IPS-15b (cell line): ENCODE measurements around the gene GREB1L.

ENCODE experiments used
- H3K27me3 ChIP-seq: one replicate; pipeline ENCODE4 v1.6.1; 2013; ENCODE audit warnings: low read length; ENCODE audit not compliant: control insufficient read depth, insufficient read depth
- H3K36me3 ChIP-seq: one replicate; pipeline ENCODE4 v1.6.1; 2013; ENCODE audit warnings: low read length; ENCODE audit not compliant: control insufficient read depth, insufficient read depth
- H3K4me1 ChIP-seq: one replicate; pipeline ENCODE4 v1.6.1; 2013; ENCODE audit warnings: mild to moderate bottlenecking, low read length; ENCODE audit not compliant: control insufficient read depth, insufficient read depth
- H3K4me3 ChIP-seq: one replicate; pipeline ENCODE4 v1.5.1; 2013; ENCODE audit warnings: low read depth, low read length
- H3K9ac ChIP-seq: one replicate; pipeline ENCODE4 v1.6.1; 2013; ENCODE audit warnings: low read depth, mild to moderate bottlenecking, low read length
- H3K9me3 ChIP-seq: one replicate; pipeline ENCODE4 v1.6.1; 2013; ENCODE audit warnings: mild to moderate bottlenecking, low read length; ENCODE audit not compliant: control insufficient read depth, insufficient read depth

Gene GREB1L

DNA sequence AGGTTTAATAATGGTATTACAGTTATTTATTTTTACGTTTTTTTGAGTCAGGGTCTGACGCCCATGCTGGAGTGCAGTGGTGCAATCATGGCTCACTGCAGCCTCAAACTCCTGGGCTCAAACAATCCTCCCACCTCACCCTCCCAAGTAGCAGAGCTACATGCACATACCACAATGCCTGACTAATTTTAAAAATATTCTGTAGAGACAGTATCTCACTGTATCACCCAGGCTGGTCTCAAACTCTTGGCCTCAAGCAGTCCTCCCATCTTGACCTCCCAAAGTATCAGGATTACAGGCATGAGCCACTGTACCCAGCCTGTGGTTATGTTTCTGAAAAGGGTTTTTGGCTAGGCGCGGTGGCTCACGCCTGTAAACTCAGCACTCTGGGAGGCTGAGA, 237.7 kb downstream of the GREB1L start:
- Histone ChIP-seq H3K27me3 (no peaks in the 10 kb centered on the region), H3K4me3 (no peak overlapping the region), H3K9ac (no peak overlapping the region), H3K9me3 (no peaks in the 10 kb centered on the region), H3K4me1 (peaks cover 1% of the 10 kb centered on the region), H3K36me3 (no peaks in the 10 kb centered on the region)

DNA sequence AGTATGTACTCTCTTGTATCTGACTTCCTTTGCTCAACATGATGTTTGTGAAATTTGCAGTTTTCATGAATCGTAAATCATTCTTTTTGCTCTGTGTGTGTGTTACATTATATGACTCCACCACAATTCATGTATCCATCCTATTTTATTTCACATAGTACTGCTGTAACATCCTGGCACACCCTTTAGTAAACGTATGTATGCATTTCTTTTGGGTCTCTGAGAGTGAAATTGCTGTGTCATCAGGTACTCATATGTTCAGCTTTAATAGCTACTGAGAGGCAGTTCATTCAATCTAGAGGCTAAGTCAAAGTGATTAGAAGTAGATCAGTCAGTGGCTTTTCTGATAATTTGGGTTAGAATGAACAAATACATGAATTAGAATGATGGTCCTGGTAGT, 239.7 kb downstream of the GREB1L start:
- Histone ChIP-seq H3K4me3 (no peak overlapping the region), H3K9ac (no peak overlapping the region), H3K27me3 (no peaks in the 10 kb centered on the region), H3K9me3 (no peaks in the 10 kb centered on the region), H3K36me3 (no peaks in the 10 kb centered on the region), H3K4me1 (peaks cover 4% of the 10 kb centered on the region)

DNA sequence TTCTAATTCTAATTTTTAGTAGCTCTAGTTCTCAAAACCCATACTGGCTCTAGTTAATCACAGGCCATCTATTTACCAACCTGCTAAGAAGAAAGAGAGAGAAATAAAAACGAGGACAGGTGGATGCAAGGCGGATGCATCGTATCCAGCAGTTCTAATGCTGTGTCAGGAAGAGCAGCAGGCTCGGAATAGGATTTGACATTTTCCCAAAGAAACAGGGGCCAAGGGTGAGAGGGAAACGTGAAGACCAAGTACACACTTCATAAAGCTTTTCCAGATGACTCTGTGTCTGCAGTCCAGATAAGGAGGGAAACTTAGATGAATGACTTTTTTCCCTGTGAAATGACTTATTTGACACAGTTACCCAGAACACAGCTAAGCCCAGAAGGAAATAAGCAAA, 241.0 kb downstream of the GREB1L start:
- Histone ChIP-seq H3K36me3 (no peaks in the 10 kb centered on the region), H3K9me3 (no peaks in the 10 kb centered on the region), H3K9ac (no peak overlapping the region), H3K4me3 (no peak overlapping the region), H3K4me1 (peaks cover 4% of the 10 kb centered on the region), H3K27me3 (no peaks in the 10 kb centered on the region)

DNA sequence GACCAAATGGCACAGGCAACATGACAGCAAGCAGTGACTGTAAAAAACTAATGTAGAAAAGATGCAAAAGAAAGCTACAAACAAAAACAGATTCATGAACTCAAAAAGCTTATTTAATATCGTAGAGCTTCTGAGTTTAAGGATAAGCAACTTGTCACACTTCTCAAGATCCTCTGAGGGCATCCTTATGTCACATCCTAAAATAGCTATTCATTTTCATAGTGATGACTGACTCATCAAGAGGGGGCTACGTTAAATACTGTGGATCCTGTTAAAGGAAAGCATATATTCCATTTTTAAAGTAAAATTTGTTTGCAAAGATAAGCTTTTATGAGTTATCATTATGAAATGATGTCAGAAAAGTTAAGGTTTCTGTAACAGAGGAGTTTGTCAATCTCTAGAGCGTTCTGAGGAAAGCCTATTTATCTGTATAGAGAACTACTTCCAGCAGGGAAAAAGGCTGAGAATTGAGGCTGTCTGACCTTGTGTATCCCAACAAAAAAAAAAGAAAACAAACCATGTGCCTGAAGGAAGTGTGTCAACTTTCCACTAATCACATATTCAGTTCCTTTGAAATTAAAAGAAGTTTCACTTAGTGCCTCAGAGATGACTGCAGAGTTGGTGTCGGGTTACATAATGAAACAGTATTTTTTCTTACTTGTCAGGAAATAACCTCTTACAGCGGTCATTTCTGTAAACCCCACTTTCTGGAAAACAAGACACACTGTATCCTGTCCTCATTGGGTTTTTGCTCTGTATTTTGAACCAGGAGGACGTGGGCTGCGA, 243.0 kb downstream of the GREB1L start:
- Histone ChIP-seq H3K27me3 (no peaks in the 10 kb centered on the region), H3K4me3 (no peak overlapping the region), H3K9ac (no peak overlapping the region), H3K36me3 (no peaks in the 10 kb centered on the region), H3K4me1 (peaks cover 4% of the 10 kb centered on the region), H3K9me3 (no peaks in the 10 kb centered on the region)

DNA sequence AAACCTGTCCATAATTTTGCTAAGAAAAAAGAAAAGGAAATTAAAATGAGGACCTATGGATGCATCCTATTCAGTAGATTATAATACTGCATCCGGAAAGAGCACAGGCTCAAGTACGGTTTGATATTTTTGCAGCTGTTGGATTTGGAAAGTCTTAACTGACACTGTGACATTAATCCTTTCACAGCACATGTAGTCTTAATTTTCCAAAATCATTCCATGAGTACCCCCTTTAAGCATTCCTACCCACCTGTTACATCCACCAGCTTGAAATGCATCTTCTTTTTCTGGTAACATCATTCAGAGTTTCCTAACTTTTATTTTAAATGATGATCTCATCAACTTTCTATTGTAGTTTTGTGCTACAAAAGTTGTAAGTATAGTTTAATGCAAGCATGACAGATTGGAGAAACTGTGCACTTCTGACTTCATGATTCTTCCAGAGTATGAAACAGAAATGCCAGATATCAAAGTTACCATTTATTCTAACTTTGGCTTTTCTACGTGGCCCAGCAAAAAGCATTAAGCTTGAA, 244.9 kb downstream of the GREB1L start:
- peaks cover 4% of the 10 kb centered on the region for H3K4me1 ChIP-seq
- no peak overlapping the region for H3K4me3 ChIP-seq
- no peaks in the 10 kb centered on the region for H3K36me3 ChIP-seq
- no peak overlapping the region for H3K9ac ChIP-seq
- no peaks in the 10 kb centered on the region for H3K27me3 ChIP-seq
- no peaks in the 10 kb centered on the region for H3K9me3 ChIP-seq

DNA sequence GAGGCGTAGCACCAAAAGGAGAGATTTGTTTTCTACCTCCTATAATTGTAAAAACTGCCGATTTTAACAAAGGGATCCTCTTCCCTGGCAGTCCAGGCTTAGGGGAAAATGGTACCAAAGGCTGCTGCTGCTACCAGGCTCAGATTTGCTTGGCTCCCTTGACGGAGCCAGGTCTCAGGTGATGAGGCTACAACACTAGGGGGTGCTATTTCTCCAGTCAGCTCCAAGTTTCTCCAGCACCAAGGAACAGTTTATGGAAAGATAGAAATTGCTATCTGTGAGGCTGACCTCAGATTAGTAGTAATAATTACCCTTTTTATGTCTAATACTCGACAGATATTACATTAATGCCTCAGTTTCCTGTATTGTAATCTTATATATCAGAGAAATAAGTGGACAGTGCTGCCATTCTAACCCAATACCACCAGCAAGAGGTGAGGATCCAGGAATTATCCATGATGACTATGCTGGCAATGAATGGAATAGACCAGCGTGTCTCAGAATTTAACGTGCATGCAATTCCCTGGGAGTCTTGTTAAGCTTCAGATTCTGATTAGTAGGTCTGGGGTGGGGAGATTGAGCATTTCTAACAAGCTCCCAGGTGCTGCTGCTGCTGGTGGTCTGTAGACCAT, 247.2 kb downstream of the GREB1L start:
- H3K4me3 ChIP-seq, result no peak overlapping the region
- no peaks in the 10 kb centered on the region for H3K27me3 ChIP-seq
- H3K36me3 ChIP-seq, result no peaks in the 10 kb centered on the region
- H3K4me1 ChIP-seq, result peaks cover 4% of the 10 kb centered on the region
- H3K9me3 ChIP-seq, result no peaks in the 10 kb centered on the region
- H3K9ac ChIP-seq, result no peak overlapping the region

DNA sequence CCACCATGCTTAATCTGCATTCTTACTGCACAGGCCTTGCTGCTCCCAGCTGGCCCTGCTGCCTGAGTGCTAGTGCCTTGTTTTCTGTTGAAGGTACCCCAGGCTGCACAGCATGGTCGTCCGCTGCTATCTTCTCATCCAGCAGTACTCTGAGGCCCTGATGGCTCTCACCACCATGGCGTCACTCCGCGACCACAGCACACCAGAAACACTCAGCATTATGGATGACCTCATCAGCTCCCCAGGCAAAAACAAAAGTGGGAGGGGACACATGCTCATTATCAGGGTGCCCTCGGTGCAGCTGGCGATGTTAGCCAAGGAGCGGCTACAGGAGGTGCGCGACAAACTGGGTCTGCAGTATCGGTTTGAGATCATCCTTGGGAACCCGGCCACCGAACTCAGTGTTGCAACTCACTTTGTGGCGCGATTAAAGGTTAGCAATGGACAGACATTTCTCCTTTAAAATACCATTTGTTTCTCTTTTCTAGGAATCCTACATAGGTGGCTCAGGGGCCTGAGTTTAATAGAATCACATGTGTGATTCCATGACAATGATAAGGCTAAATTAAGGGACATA, 248.0 kb downstream of the GREB1L start:
- Histone ChIP-seq H3K9ac (no peak overlapping the region), H3K4me3 (no peak overlapping the region), H3K9me3 (no peaks in the 10 kb centered on the region), H3K36me3 (no peaks in the 10 kb centered on the region), H3K27me3 (no peaks in the 10 kb centered on the region), H3K4me1 (no peaks in the 10 kb centered on the region)

DNA sequence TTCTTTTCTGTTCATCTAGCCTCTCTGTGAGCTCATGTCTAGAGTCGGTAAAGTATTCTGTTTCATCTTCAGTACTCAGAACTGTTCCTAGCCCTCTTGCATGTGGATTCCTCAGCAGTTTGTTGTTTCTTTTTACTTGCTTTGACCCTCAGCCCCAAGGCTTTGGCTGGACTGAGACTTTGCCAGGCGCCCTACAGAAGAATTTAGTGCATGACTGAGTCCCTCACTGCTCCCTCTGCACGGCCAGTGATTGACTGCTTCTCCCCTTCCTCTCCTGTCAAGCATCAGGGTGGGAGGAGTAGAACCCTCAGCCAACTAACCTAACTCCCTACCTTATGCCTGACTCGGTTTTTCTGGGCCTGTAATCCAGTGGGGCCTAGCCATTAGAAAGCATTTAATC, 248.7 kb downstream of the GREB1L start:
- H3K4me1 ChIP-seq, result no peaks in the 10 kb centered on the region
- no peaks in the 10 kb centered on the region for H3K27me3 ChIP-seq
- no peak overlapping the region for H3K4me3 ChIP-seq
- H3K36me3 ChIP-seq, result no peaks in the 10 kb centered on the region
- H3K9me3 ChIP-seq, result no peaks in the 10 kb centered on the region
- no peak overlapping the region for H3K9ac ChIP-seq

DNA sequence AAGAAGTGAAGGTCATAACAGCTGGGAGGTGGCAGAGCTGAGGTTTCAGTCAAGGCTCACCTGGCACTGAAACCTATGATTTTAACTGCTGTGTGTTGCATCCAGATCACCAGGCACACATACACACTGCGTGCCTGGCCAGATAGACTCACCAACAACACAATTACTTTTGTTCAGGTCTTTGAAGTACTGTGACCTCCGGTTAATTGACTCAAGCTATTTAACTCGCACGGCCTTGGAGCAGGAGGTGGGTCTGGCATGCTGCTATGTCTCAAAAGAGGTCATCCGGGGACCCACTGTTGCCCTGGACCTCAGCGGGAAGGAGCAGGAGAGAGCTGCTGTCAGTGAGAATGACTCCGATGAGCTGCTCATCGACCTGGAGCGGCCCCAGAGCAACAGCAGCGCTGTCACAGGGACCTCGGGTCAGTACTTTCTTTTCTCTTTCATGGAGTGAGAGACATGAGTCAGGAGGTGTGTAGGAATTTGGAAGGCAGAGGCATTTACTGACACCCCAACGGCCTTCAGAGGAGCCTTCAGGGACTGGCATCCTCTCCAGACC, 254.3 kb downstream of the GREB1L start:
- H3K9ac ChIP-seq, result no peak overlapping the region
- H3K4me3 ChIP-seq, result no peak overlapping the region
- no peaks in the 10 kb centered on the region for H3K27me3 ChIP-seq

DNA sequence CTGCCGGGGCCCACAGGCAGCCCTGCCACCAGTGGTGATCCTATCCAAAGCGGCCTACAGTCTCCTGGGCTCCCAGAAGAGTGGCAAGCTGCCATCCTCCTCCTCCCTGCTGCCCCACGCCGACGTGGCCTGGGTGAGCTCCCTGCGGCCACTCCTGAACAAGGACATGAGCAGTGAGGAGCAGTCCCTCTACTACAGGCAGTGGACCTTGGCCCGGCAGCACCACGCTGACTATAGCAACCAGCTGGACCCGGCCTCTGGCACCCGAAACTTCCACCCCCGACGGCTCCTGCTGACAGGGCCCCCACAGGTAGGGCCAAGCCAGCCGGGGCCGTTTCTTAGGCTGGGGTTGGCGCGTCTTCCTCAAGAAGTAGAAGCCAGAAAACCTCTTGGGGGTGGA, 258.0 kb downstream of the GREB1L start:
- Histone ChIP-seq H3K9ac (no peak overlapping the region), H3K27me3 (no peaks in the 10 kb centered on the region), H3K9me3 (no peaks in the 10 kb centered on the region), H3K36me3 (no peaks in the 10 kb centered on the region), H3K4me3 (no peak overlapping the region), H3K4me1 (no peaks in the 10 kb centered on the region)

More for the DNA sequence above, 254.3 kb downstream of the GREB1L start:
- Histone ChIP-seq H3K4me1 (no peaks in the 10 kb centered on the region), H3K36me3 (no peaks in the 10 kb centered on the region), H3K9me3 (no peaks in the 10 kb centered on the region)

DNA sequence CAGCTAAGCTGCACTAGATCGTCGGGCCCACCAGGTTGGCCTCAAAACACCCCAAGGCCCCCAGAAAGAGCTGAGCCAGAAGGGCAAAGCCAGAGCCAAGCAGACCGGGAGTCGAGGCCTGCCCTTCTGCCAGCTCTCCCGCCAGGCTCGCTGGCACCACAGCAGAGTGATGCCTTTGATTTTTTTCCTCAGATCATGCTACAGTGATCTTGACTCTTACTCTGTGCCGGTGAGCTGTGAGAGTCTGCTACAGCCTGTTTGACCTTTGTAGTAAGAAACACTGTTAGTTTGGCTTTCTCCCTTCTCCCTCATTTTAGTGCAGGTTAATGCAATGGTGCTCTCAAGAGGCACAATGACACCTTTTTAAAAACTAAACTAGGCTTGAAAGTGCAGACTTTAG, 260.6 kb downstream of the GREB1L start:
- Histone ChIP-seq H3K9me3 (no peaks in the 10 kb centered on the region), H3K4me1 (no peaks in the 10 kb centered on the region), H3K36me3 (no peaks in the 10 kb centered on the region), H3K27me3 (no peaks in the 10 kb centered on the region), H3K9ac (no peak overlapping the region), H3K4me3 (no peak overlapping the region)
